Brain microvascular endothelial cell (primary cell): ENCODE measurements around the gene PPARD.

Source experiments
- DNase-seq: peaks from one replicate; pipeline ENCODE4 v3.0.0-alpha.2; 2020
- H3K27ac ChIP-seq: fragments of 250-450 bp; sonication (Bioruptor Pico); 2 replicates; pipeline ENCODE4 v1.5.1; 2020; ENCODE audit warnings: mild to moderate bottlenecking, moderate library complexity
- H3K27me3 ChIP-seq: fragments of 250-450 bp; sonication (Bioruptor Pico); replicated peaks from 2 replicates; pipeline ENCODE4 v1.5.1; 2020; ENCODE audit warnings: mild to moderate bottlenecking
- H3K36me3 ChIP-seq: fragments of 250-450 bp; sonication (Bioruptor Pico); replicated peaks from 2 replicates; pipeline ENCODE4 v1.5.1; 2020; ENCODE audit warnings: mild to moderate bottlenecking
- H3K4me3 ChIP-seq: 2 replicates; pipeline ENCODE4 v1.5.1; 2011; ENCODE audit warnings: low read depth, mild to moderate bottlenecking, control low read depth, low read length, moderate library complexity
- CTCF ChIP-seq: IDR thresholded peaks from 2 replicates; pipeline ENCODE4 v1.5.1; 2011; ENCODE audit warnings: low read depth, mild to moderate bottlenecking, moderate library complexity, low read length, control low read depth, inconsistent platforms; ENCODE audit errors: missing control alignments
- in situ Hi-C: cut with HindIII; loops from 2 replicates; pipeline ENCODE4 v1.10.0; 2017; ENCODE audit warnings: low sequenced_read_pairs, low pct_ligation_motif_present

PPARD gene

DNA sequence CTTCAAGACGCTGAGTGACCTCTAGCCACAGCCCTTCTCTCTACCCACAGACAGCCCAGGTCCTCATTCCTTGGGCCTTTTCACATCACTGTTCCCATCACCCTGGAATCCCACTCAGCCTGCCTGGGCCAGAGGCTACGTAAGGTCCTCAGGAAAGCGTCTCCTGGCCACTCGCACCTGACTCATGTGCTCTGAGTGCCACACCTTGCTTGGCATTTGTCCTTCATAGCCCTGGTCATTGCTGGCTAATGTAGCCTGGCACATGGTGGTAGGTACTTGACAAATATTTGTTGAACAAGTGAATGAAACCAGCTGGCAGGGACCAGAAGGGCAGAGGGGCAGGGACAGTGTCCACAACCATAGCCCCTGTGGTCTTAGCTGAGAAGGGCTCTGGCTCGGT lies 59.2 kb downstream of the PPARD start:
- no peak for TF ChIP-seq CTCF
- Histone ChIP-seq H3K4me3 (no peak overlapping the region), H3K27me3 (no peaks in the 10 kb centered on the region), H3K27ac (no peak overlapping the region), H3K36me3 (no peaks in the 10 kb centered on the region)
- in situ Hi-C loops = no loop called here
- no peak for DNase-seq

DNA sequence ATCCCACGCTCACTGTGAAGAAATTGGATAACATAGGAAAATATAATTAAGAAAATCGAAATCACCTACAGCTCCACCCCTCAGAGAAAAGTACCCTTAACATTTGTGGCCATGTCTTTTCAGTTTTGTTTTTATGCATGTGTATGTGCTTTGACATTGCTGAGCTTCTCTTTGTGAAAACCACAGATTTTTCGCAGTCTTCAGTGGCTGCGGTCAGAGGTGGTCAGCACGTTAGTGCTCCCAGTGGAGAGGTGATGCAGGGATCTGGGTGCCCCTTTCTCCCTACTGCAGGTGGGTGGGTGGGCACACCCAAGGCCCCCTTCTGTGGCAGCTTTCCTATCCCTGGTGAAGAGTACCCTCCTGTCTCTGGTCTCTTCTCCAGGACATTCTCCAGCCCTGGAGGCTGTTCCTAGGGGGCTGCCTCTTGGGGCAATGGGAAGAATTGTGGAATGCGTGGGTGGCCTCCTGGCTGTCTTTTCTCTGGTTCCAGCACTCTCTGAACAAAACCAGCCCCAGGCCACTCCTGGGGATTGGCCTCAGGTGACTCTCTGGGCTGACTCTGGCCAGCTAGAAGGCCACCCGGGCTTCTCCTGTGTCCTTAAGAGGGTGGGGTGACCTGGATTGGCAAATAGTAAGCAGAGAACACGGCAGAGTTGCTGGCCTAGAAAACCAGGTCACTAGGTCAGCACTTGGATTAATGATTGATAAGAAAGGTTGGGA lies 59.9 kb downstream of the PPARD start:
- Histone ChIP-seq H3K4me3 (no peak overlapping the region), H3K27ac (no peak overlapping the region), H3K27me3 (no peaks in the 10 kb centered on the region), H3K36me3 (no peaks in the 10 kb centered on the region)
- TF ChIP-seq CTCF = no peak
- no peak for DNase-seq
- in situ Hi-C loops = no loop called here

GRCh38 chr6:35402856-35403191 lies 60.5 kb downstream of the PPARD start:
- in situ Hi-C loops = no loop called here
- no peaks in the 10 kb centered on the region for H3K36me3 ChIP-seq
- no peak overlapping the region for H3K4me3 ChIP-seq
- H3K27ac ChIP-seq = no peak overlapping the region
- no peak for DNase-seq
- H3K27me3 ChIP-seq = no peaks in the 10 kb centered on the region
- no peak for TF ChIP-seq CTCF

DNA sequence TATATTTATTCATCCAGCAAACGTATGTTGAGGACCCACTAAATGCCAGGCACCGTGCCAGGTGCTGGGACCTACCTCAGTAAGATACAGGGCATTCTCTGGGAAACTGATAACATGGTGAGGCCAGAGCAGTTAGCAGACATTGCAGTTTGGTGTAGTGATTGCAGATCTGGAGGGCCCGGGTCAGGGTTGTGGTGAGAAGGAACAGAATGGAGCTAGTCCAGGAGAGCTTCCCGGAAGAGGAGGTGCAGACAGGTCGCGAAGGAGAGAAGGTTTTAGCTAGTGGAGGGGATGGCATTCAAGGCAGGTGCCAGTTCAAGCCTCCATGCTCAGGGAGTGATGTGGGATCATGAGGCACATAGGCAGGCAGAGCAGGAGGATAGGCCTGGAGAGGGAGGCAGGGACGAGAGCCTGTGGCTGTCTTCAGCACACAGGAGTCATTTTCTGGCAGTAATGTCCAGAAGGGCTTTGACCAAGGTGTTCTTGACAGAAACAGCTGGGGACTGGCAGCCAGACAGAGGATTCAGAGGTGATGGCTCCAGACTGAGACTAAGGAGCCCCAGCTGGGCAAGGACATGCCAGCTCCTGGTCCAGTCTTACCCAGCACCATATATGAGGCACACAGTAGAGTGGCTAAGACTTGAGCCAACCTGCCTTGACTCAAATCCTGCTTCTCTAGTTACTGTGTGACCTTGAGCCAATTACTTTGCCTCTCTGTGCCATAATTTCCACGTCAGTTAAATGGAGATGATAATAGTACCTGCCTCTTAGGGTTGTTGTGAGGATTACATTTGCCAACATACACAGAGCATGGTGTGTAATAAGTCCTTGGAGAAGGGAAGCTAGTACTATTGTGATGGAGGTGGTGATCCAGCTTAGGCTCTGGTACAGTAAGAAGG lies 61.4 kb downstream of the PPARD start:
- Histone ChIP-seq H3K4me3 (no peak overlapping the region), H3K27ac (no peak overlapping the region), H3K27me3 (no peaks in the 10 kb centered on the region), H3K36me3 (no peaks in the 10 kb centered on the region)
- no peak for DNase-seq
- no peak for TF ChIP-seq CTCF
- in situ Hi-C loops = no loop called here

DNA sequence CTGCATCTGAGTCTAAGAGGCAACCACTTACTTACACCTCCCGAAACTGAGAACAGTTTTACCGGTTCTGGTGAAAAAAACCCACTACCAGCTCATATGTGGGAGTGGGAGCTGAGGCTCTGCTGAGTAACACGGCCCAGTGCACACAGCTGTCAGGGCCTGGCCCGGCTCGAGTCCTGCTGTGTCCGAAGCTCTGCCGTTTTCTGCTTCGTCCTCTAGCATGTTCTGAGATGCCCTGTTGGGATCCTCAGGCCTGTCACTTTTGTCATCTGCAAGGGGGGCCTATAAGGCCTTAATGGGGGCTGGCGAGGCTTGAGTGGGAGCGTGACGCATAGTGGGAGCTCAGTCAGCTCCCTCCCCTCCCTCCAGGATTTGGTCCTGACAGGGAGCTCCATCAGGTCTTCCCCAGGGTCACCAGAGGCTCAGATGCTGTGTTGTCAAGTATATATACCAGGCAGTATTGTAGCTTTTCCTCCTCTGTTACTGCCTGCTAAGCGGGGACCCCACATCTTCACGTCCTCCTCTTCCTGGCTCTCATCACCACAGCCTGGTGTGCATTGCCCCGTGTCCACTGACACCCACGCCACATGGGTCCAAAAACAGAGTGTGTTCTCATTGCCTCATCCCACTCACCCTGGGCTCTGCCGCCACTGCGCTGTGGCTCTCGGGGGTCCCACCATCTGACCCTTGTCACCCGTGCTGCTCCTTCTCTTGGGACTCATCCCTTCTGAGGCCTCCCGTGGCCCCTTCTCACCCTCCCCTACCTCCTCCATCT lies 64.5 kb downstream of the PPARD start:
- Histone ChIP-seq H3K27me3 (no peaks in the 10 kb centered on the region), H3K27ac (no peak overlapping the region), H3K4me3 (no peak overlapping the region), H3K36me3 (peaks cover 10% of the 10 kb centered on the region)
- no peak for TF ChIP-seq CTCF
- DNase-seq = no peak
- in situ Hi-C loops = no loop called here
